ENCODE data around the gene SPPL2C.

Gene SPPL2C

DNA sequence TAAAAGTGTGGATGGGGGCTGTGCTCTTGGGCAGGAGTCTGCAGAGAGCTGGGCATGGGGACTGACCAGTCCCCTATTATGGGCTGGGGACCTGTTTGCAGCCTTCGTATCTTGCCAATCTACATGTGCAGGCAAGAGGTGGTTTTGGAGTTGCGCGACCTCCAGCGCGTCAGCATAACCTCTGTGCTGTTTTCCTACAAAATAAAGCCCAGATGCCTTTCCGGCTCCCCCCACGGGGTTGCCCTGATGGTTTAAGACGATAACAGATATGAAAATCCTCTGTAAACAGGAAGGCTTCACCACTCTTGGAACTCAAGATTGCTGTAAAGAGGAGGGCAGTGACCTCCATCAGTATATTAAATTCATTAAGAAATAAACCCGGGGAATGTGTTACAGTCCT lies 16.5 kb upstream of the SPPL2C start:
- DNase-seq (ENCODE audit: low spot score) = peak; percentile 36

DNA sequence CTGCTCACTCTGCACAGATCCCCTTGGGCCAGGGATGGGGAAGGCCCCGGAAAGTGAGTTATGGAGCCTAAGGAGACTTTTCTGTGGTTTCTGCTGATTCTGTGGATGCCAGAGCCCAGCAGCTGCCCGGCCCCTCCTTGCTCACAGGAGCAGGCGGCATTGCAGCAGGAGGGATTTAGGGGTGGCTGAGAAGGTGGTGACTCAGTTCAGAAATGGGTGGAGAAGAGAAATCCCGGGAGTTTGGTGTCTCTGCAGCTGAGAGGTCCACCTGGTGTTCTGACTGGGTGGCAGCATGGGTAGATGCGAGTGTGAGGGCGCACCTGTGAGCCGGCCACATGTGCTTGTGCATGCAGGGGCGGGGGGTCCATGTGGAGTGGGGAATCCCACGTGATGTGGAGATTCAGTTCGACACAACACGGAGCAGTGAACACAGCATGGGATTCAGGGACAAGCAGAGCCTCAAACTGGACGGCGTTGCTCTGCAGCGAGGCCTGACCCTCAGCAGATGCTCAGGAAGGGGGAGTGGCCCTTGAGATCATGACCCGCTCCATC lies 16.0 kb upstream of the SPPL2C start:
- no peak for DNase-seq (ENCODE audit: low spot score)

DNA sequence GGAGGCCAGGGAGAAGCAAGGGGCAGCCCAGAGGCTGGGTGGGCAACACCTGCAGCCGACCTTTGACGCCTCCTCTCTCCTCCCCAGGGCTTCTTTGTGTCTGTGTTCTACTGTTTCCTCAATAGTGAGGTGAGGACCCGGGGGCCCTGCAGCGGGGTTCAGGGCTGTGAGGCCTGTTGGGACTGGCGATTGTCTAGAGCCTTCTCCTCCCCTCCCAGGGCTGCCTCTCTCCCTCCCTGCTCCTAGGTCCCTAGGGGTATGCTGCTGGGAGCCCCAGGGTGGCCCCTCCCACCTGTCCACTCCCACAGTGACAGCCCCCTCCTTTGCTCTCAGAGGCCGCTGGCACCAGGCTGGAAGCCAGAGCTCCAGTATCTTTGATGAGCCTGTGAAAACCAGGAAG lies 10.8 kb upstream of the SPPL2C start:
- peak; percentile 35 for DNase-seq (ENCODE audit: low spot score)

DNA sequence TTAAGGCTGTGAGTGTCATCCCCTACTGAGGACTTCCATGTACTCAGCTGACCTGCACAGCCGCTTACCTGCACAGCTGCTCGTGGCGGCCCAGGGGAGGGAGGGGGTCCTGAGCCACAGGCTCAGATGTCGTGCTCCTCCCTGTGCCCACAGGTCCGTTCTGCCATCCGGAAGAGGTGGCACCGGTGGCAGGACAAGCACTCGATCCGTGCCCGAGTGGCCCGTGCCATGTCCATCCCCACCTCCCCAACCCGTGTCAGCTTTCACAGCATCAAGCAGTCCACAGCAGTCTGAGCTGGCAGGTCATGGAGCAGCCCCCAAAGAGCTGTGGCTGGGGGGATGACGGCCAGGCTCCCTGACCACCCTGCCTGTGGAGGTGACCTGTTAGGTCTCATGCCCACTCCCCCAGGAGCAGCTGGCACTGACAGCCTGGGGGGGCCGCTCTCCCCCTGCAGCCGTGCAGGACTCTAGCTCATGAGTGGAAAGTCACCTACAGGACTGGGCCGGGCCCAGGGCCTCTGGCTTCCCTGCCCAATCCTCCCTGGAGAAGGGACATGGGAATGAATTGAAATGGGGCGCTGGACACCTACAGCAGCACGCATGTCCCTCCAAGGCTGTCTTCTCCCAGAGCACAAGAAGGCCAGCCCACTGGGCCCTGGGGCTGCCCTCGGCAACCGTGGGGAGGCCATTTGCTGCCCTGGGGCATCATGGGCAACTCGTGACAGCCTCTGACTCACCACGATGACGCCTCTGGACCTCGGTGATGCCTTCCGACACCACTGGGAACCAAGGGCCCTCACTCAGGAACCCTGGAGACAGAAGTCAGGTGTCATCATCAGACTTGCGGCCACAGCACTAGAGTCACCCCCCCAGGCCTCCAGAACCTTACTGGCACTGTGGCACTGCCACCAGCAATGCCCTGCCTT lies 9.9 kb upstream of the SPPL2C start:
- DNase-seq (ENCODE audit: low spot score) = no peak

DNA sequence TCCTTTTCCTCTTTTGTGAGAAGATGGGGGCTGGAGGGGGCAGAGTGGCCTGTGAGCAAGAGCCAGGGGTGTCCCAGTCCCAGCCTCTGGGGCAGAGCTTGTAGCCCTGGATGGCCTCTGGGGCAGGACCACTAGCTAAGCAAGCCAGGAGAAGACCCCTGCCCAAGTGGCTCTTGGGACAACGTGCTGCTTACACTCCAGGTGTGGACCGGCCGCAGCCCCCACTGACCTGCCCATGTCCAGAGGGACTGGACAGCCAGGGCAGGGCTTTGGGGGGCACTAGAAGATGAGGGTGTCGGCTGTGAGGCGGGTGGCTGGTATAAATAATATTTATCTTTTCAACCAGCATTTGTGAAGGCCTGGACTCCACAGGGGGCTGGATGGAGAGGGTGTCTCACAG lies 9.2 kb upstream of the SPPL2C start:
- no peak for DNase-seq (ENCODE audit: low spot score)

DNA sequence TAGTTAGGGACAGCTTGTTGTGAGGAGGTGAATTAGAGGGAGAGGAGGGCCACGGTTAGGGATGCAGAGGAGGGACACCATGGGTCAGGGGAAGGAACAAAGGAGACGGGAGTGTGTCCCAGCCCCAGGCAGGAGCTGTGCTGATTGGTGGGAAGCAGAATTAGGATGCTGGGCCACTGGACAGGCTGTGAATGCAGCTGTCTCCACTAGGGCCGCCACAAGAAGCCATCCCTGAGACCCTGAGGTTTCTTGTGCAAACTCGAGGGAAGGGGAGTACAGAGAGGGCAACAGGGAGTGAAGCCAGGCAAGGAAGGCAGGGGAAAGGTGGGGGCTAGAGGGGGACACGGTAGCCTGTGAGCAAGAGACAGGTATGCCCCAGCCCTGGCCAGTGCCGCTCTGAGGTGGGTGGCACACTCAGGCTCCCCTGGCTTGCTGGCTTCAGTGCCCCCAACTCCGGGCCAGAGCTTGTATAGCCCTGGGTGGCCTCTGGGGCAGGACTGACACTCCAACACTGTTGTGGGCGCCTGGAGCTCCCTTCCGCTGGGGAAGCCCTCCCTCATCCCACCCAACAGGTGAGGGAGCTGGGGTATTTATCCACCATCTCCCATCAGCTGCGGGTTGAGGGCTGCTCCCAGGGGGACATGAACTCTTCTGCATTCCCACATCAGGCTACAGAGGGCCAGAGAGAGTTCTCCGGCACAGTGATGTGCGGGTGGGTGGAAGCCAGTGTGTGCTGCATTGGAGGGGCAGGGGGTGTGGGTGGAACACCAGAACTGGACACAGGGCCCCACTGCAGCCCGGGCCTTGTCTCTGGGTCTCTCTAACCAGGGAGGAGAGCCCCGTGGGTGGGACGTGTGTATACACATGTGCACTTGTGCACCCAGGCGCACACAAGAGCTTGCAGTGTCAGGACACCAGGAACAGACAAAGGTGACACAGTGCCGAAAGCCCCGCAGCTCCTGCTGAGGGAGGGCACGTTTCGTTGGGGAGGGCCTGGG lies 8.3 kb upstream of the SPPL2C start:
- DNase-seq (ENCODE audit: low spot score) = no peak

DNA sequence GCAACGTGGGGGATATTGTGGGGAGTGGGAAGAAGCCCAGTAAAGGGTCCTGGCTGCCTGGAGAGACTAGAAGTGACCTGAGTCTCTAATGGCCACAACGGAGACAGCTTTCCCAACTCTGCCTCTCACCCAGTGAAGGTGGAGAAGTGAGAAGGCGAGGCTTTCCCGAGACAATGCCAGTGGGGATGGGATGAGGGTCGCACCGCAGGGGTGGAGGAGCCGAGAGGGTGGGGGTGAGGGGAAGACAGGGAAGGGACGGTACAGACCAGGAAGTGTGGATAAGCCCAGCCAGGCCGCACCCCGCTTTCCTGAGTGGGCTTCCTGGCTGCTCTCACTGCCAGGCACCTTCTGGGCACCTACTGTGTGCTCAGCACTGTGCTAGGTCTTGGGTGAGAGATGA lies 7.5 kb upstream of the SPPL2C start:
- DNase-seq (ENCODE audit: low spot score) = no peak

DNA sequence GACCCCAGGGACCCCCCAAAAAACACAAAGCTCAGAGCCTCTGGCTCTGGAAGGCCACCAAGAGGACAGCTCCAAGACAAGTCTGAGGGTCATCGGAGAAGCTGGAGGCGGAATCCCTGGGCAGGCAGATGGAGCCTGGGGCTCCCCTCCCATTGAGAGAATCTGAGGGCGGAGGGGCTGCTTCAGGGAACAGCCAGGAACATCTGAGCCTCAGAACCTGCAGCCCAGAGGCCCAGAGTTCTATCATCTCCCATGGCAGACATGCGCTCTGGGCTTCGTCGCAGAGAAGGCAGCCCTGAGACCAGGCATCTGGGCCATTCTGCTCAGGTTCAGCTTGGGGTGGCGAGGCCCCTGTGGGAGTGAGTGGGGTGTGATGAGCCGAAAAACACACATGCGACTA lies 7.1 kb upstream of the SPPL2C start:
- DNase-seq (ENCODE audit: low spot score) = no peak

DNA sequence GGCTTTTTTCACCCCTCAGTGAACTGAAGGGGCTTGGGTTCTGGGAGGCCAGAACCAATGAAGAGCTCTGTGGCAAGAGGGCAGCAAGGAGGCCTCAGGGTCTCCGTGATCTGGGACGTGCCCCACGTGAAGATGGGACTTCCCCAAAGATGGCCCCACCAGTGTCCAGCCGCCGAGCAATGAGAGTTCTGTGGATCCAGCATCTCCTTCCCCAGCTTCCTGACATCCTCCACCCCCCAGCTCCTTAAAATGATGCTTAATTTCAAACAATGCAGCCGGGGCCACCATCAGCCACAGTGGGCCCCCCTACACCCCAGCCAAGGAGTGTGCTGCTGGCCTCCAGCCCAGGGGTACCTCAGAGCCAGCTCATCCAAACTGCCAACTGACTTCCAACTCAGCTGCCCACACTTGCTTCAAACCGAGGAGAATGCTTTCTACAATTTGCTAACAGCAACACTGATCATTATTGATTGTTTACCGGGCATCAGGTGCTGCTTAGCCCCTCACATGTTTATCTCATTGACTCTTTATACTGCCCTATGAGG lies 5.9 kb upstream of the SPPL2C start:
- DNase-seq (ENCODE audit: low spot score) = no peak

DNA sequence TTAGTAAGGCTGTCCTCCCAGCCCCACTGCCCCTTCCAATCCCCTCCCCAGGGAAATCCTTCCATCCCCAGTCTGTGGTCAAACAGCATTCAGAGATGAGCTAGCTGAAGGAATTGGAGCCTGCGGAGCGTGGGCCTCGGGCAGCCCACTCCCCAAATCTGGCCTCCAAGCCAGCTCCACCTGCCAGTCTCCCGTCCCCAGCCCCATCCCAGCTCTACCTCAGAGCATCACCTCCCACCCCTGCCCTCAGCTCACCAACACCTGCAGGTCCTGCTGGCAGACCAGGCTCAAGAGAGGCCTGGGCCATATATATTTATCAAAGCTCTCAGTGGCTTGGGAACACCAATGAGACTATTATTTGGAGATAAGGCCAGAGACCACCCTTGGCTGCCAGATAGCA lies 5.2 kb upstream of the SPPL2C start:
- no peak for DNase-seq (ENCODE audit: low spot score)

DNA sequence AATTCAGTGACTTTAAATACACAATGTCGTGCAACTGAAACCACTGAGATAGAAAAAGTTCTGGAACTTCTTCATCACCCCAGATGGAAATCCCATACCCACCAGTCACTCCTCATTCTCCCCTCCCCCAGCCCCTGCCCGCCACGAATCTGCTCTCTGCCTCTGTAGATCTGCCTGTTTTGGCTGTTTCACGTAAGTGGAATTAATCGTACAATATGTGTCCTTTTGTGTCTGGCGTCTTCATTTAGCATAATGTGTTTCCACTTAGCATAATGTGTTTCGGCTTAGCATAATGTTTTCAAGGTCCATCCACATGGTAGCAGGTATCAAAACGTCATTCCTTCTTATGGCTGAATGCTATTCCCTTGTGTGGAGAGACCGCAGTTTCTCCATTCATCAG lies 3.5 kb upstream of the SPPL2C start:
- no peak for DNase-seq (ENCODE audit: low spot score)

DNA sequence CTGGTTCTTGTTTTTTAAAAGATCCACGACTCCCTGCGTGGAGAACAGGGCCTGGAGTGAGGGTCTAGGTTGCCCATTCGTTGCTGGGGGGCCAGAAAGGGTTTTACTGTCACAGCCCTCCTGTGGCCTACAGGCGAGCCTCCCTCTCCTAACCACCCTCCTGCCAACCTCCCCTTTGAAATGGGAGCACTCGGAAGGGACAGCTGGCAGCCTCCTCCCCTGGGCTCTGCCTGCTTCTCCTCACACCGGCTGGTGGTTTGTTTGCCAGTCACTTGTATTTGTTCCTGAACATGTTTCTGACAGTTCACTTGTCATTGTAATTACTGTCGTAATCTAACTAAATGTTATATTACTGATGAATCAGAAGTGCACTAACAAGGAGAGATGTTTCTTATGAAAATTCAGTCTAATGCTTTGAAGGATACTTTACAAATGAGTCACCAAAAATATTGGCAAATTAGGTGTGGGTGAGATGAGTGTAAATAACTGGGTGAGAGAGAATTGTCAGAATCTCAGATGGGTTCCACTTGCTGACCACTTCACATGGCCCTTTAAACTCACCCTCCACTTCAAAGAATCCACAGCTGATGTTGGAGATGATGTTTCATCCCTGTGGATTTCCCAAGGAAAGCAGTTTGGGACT lies 2.7 kb upstream of the SPPL2C start:
- no peak for DNase-seq (ENCODE audit: low spot score)

DNA sequence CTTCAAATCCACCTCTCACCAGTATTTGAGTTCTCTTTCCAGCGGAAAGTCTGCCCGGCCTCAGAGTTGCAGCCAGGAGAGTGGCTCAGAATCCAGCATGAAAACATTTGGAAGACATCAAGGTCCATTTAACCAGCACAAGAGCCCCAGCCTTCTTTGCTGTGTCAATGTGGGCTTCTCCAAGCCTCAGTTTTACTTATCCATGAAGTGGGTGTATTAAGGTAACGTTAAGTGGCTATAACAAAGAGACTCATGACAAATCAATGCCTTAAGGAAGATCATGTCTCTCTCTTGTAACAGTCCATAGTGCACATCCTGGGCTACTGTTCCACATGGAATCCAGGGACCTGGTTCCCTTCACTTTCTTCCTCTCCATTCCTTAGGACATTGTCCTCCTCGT lies 959 bp upstream of the SPPL2C start:
- no peak for DNase-seq (ENCODE audit: low spot score)

DNA sequence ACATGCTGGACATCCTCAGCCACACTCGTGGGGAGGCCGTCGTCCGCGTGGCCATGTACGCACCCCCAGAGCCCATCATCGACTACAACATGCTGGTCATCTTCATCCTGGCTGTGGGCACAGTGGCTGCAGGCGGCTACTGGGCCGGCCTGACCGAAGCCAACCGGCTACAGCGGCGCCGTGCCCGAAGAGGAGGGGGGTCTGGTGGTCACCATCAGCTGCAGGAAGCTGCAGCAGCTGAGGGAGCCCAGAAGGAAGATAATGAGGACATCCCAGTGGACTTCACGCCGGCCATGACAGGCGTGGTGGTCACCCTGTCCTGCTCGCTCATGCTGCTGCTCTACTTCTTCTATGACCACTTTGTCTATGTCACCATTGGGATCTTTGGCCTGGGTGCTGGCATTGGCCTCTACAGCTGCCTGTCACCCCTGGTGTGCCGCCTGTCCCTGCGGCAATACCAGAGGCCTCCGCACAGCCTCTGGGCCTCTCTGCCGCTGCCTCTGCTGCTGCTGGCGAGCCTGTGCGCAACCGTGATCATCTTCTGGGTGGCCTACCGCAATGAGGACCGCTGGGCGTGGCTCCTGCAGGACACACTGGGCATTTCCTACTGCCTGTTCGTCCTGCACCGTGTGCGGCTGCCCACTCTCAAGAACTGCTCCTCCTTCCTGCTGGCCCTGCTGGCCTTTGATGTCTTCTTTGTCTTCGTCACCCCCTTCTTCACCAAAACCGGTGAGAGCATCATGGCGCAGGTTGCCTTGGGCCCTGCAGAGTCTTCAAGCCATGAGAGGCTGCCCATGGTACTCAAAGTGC lies 900 bp downstream of the SPPL2C start:
- DNase-seq (ENCODE audit: low spot score) = no peak

DNA sequence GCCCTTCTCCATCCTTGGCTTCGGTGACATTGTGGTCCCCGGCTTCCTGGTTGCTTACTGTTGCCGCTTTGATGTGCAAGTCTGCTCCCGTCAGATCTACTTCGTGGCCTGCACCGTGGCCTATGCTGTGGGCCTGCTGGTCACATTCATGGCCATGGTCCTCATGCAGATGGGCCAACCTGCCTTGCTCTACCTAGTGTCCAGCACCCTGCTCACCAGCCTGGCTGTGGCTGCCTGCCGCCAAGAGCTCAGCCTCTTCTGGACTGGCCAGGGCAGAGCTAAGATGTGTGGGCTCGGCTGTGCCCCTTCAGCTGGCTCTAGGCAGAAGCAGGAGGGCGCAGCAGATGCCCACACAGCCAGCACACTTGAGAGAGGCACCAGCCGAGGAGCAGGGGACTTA lies 1.5 kb downstream of the SPPL2C start:
- DNase-seq (ENCODE audit: low spot score) = no peak

DNA sequence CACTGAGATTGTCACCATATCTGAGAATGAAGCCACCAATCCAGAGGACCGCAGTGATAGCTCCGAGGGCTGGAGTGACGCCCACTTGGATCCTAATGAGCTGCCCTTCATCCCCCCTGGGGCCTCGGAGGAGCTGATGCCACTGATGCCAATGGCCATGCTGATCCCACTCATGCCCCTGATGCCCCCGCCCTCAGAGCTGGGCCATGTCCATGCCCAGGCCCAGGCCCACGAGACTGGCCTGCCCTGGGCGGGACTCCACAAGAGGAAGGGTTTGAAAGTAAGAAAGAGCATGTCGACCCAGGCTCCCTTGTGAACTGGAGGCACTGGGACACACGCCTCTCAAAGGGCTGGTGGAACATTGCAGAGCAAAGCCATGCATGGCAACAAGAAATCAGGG lies 2.0 kb downstream of the SPPL2C start:
- no peak for DNase-seq (ENCODE audit: low spot score)

DNA sequence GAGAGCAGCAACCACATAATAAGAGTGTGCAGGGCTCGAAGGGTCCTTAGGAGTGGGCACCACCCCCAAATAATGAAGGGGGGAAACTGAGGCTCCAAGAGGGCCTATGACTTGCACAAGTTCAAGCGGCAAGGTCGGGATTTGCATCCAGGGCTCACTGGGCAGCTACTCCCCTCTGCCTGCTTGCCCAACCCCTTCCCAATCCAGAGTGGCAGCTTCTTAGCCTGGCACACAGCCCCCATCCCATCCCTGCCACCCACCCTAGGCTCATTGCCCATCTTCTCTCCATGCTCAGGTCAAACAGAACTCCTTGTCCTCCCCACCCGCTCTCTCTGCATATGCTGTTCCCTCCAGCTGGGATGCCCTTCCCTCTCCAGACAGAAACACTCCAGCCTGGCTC lies 2.4 kb downstream of the SPPL2C start:
- no peak for DNase-seq (ENCODE audit: low spot score)

DNA sequence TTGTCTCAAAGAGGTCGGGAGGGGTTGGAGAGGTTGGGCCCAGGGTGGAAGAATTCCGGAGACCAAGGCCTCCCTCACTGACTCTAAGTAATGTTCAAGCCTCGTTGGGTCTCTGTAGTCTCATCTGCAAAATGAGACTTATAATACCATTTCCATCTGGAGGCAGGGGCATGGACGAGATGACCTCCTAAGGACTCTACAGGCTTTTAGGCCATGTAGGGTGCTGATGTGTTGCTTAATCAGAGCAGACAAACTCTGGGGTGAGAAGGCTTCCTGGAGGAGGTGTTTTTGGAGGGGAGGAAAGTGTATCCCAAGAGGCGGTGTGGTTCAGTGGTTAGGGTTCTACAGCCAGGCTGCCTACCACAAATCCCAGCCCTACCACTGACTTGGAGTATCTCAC lies 3.1 kb downstream of the SPPL2C start:
- no peak for DNase-seq (ENCODE audit: low spot score)

DNA sequence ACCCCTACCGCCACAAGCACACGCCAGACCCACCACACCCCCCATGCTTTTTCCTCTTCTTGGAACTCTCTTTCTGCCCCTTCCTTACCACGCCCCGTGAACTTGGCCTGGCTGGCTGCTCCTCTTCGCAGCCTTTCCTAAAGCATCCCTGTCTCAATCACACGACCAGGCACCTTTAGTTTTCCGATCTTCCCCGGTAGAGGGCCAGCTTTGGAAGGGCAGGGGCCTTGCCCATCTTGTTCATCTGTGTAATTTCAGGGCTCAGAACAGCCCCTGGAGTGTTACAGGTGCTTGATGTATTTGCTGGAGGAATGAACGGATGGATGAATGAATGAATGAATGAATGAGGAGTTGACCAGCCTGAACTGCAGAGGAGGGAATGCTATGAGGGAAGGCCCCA lies 3.7 kb downstream of the SPPL2C start:
- no peak for DNase-seq (ENCODE audit: low spot score)

DNA sequence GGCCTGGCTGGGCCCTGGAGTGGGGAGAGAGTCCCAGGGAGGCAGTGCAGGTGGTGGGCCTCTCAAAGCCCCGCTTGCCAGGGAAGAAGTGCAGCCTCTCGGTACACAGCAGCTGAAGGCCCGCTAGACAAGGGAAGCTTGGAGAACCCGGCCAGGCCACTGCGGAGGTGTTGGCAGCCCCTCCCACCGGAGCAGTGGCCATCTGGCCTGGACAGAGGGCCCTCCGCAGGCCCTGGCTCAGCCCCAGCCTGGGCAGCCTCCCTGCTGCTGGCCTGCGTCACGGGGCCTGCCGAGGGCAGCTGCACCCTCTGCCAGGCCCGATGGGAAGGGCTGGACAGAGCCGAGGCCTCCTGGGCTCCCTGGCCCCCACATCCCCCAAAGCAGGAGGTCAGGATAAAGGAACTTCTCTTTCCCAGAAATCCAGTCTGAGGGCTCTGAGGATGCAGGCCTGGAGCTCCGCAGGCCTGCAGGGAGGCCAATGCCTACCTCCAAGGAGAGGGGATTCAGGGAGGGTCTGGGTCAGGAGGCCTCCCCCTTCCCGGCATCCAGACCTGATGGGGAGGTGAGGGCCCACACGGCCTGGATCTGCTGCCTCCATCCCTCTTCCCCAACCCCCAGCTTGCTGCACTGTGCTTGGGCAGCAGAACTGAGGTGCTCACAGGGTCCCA lies 4.3 kb downstream of the SPPL2C start:
- no peak for DNase-seq (ENCODE audit: low spot score)
